OCI-LY7 (cell line): Measurements from ENCODE around the gene SHMT1.

Source experiments
- EZH2phosphoT487 ChIP-seq: fragments of 200-600 bp; sonication (generic); IDR thresholded peaks from 2 replicates; pipeline ENCODE4 v1.6.1; 2018; ENCODE audit warnings: low read depth, borderline replicate concordance, mild to moderate bottlenecking, mixed run types, antibody characterized with exemption, low read length, moderate library complexity, mixed read lengths
- TF ChIP-seq, protein P1 (sequence below): fragments of 200-600 bp; sonication (generic); conservative IDR thresholded peaks from 2 replicates; pipeline ENCODE4 v1.5.1; 2014; ENCODE audit warnings: mild to moderate bottlenecking, antibody characterized with exemption, low read length, moderate library complexity, mixed read lengths

DNA sequence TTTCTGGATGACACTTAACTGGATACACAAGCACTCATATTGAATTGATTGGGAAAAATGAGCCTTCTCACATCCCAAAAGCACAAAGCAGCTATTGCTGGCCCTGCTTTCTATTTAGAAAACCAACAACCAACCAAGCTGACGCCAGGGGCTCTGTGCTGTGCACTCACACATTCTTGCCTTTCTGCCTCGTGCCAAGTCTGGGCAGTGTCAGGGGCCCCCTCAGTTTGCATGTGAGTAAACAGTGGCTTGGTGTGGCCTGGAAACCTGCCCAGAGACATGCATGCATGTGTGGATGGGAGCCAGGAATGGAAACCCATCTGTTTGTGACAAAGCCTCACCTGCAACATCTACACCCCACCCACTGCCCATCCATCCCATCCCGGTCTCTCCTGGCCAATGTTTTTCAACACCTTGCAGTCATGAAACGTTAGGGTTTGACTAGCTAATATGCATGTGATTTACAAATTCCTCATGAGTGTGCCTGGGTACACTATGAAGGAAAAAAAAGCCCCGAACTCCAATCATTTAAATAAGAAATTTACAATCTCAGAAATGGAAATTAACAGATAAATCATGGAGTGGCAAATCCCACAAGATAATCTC is 82.5 kb downstream of the SHMT1 start:
- TF ChIP-seq, protein P1, sequence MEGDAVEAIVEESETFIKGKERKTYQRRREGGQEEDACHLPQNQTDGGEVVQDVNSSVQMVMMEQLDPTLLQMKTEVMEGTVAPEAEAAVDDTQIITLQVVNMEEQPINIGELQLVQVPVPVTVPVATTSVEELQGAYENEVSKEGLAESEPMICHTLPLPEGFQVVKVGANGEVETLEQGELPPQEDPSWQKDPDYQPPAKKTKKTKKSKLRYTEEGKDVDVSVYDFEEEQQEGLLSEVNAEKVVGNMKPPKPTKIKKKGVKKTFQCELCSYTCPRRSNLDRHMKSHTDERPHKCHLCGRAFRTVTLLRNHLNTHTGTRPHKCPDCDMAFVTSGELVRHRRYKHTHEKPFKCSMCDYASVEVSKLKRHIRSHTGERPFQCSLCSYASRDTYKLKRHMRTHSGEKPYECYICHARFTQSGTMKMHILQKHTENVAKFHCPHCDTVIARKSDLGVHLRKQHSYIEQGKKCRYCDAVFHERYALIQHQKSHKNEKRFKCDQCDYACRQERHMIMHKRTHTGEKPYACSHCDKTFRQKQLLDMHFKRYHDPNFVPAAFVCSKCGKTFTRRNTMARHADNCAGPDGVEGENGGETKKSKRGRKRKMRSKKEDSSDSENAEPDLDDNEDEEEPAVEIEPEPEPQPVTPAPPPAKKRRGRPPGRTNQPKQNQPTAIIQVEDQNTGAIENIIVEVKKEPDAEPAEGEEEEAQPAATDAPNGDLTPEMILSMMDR: no peak
- TF ChIP-seq EZH2phosphoT487: no peak
